NCI-H187 (cell line): ENCODE measurements around the gene CYSTM1.

ENCODE experiments used
- DNase-seq, 2 experiments: peaks; one replicate each; lab custom pipeline; 2025; lab: John Stamatoyannopoulos, UW

CYSTM1 gene

GRCh38 chr5:140258016-140258415 is 83.0 kb downstream of the CYSTM1 start:
- DNase-seq, result no peak

GRCh38 chr5:140258873-140259272 is 83.9 kb downstream of the CYSTM1 start:
- DNase-seq, result no peak

- no peak for DNase-seq
Observed at GRCh38 chr5:140259500-140259899, 84.5 kb downstream of the CYSTM1 start.

- DNase-seq, result no peak
Observed at GRCh38 chr5:140260089-140260656, 85.2 kb downstream of the CYSTM1 start.

GRCh38 chr5:140261403-140262171 is 86.6 kb downstream of the CYSTM1 start:
- no peak for DNase-seq

GRCh38 chr5:140262221-140262620 is 87.2 kb downstream of the CYSTM1 start:
- no peak for DNase-seq

GRCh38 chr5:140262839-140263238 is 87.9 kb downstream of the CYSTM1 start:
- DNase-seq, result no peak

- no peak for DNase-seq
Observed at GRCh38 chr5:140265845-140266244, 90.9 kb downstream of the CYSTM1 start.

- no peak for DNase-seq
Observed at GRCh38 chr5:140266471-140267200, 91.6 kb downstream of the CYSTM1 start.

GRCh38 chr5:140267201-140267540 is 92.2 kb downstream of the CYSTM1 start:
- no peak for DNase-seq

- DNase-seq, result no peak
Observed at GRCh38 chr5:140267559-140268018, 92.6 kb downstream of the CYSTM1 start.

- DNase-seq, result no peak
Observed at GRCh38 chr5:140270008-140270407, 95.0 kb downstream of the CYSTM1 start.

GRCh38 chr5:140273401-140273877 is 98.5 kb downstream of the CYSTM1 start:
- no peak for DNase-seq

- no peak for DNase-seq
Observed at GRCh38 chr5:140275837-140276236, 100.8 kb downstream of the CYSTM1 start.

GRCh38 chr5:140282266-140282665 is 107.3 kb downstream of the CYSTM1 start:
- DNase-seq, result no peak

- no peak for DNase-seq
Observed at GRCh38 chr5:140284013-140284412, 109.0 kb downstream of the CYSTM1 start.

- DNase-seq, result no peak
Observed at GRCh38 chr5:140286424-140286823, 111.4 kb downstream of the CYSTM1 start.

- no peak for DNase-seq
Observed at GRCh38 chr5:140287801-140288521, 113.0 kb downstream of the CYSTM1 start.

- DNase-seq, result no peak
Observed at GRCh38 chr5:140292212-140293036, 117.4 kb downstream of the CYSTM1 start.
